Stimulated activated CD8-positive, alpha-beta memory T cell treated with anti-CD3 and anti-CD28 coated beads, Interleukin-4, amount 100 ng/mL, for 48 hours (primary cell): Measurements from ENCODE around the gene LRCOL1.
A peak's percentile ranks its signal among the peaks of the same experiment; 100 is the strongest.

Source experiments
- DNase-seq: peaks from one replicate; pipeline ENCODE4 v3.0.0-alpha.2; 2020

LRCOL1 gene

GRCh38 chr12:132618683-132619043 is 8.3 kb upstream of the LRCOL1 start, which contains the start of gene P2RX2:
P2RX2 (plus strand) TSS chr12:132618776; CDS start chr12:132618817, 41 bp downstream.
- no peak for DNase-seq

- DNase-seq, result no peak
Observed at GRCh38 chr12:132617822-132618682, 7.7 kb upstream of the LRCOL1 start.

GRCh38 chr12:132617135-132617701 is 6.8 kb upstream of the LRCOL1 start:
- no peak for DNase-seq

GRCh38 chr12:132615579-132616038 is 5.2 kb upstream of the LRCOL1 start:
- DNase-seq, result no peak

- DNase-seq, result peak; percentile 88
Observed at GRCh38 chr12:132614861-132615578, 4.6 kb upstream of the LRCOL1 start.

- DNase-seq, result no peak
Observed at GRCh38 chr12:132614029-132614428, 3.6 kb upstream of the LRCOL1 start.

GRCh38 chr12:132611620-132612019 is 1.2 kb upstream of the LRCOL1 start:
- DNase-seq, result no peak

- no peak for DNase-seq
Observed at GRCh38 chr12:132610866-132611602, 652 bp upstream of the LRCOL1 start.

- no peak for DNase-seq
Observed at GRCh38 chr12:132608231-132609171, 1.9 kb downstream of the LRCOL1 start.

GRCh38 chr12:132606927-132607326 is 3.5 kb downstream of the LRCOL1 start:
- no peak for DNase-seq

GRCh38 chr12:132606466-132606865 is 3.9 kb downstream of the LRCOL1 start:
- DNase-seq, result no peak

GRCh38 chr12:132605892-132606291 is 4.5 kb downstream of the LRCOL1 start:
- DNase-seq, result no peak

- DNase-seq, result no peak
Observed at GRCh38 chr12:132604668-132605441, 5.5 kb downstream of the LRCOL1 start.

- DNase-seq, result no peak
Observed at GRCh38 chr12:132604151-132604618, 6.2 kb downstream of the LRCOL1 start.

- no peak for DNase-seq
Observed at GRCh38 chr12:132603240-132604150, 6.9 kb downstream of the LRCOL1 start.

GRCh38 chr12:132602572-132603239 is 7.7 kb downstream of the LRCOL1 start:
- DNase-seq, result no peak

GRCh38 chr12:132601171-132601883 is 9.1 kb downstream of the LRCOL1 start:
- no peak for DNase-seq
